ENCODE results near the gene TSNAX. TPM values are rescaled to one million over a fixed set of nuclear protein-coding genes. Genes with fewer than 3 reads are reported as not detected.

The TSNAX gene
- 10 to 100 TPM; 25.1 to 39.9 (median 28.9) TPM for total RNA-seq

GRCh38 chr1:231528172-231529029, at the start of gene TSNAX:
Gene TSNAX, plus strand, starts transcription at chr1:231528669. Its CDS starts 142 bp downstream, at chr1:231528811.
- peak within 1 kb of the TSS; percentile 53 for H3K4me3 ChIP-seq (ENCODE audit: low read depth, poor library complexity, severe bottlenecking)
- intact Hi-C loops (cut with DNase I; ENCODE audit: low total_unique reads) = no loop called here
- DNase-seq (ENCODE audit: low spot score in 2 of 2) = peak; percentile 85 to 98
- no peak for TF ChIP-seq POLR2A (IDR thresholded peaks at IDR 0.05)
- no peak for TF ChIP-seq CTCF (IDR thresholded peaks at IDR 0.05)
- 0 to 1% methylated on average over 61 of the region's 61 CpGs for WGBS, 2 donors

GRCh38 chr1:231478811-231479210, 49.7 kb upstream of the TSNAX start:
- intact Hi-C loops (cut with DNase I; ENCODE audit: low total_unique reads) = no loop called here
- no peak for TF ChIP-seq CTCF (IDR thresholded peaks at IDR 0.05)
- 94 to 96% methylated on average over 9 of the region's 9 CpGs for WGBS, 2 donors
- H3K4me3 ChIP-seq (ENCODE audit: low read depth, poor library complexity, severe bottlenecking) = no peak overlapping the region
- DNase-seq (ENCODE audit: low spot score in 2 of 2) = no peak

GRCh38 chr1:231480008-231480407, 48.5 kb upstream of the TSNAX start:
- TF ChIP-seq CTCF (IDR thresholded peaks at IDR 0.05) (no peak), POLR2A (IDR thresholded peaks at IDR 0.05) (no peak)
- intact Hi-C loops (cut with DNase I; ENCODE audit: low total_unique reads) = no loop called here
- WGBS, 2 donors = 98 to 99% methylated on average over 2 of the region's 2 CpGs
- no peak for DNase-seq (ENCODE audit: low spot score in 2 of 2)
- H3K4me3 ChIP-seq (ENCODE audit: low read depth, poor library complexity, severe bottlenecking) = no peak overlapping the region

GRCh38 chr1:231481289-231481688, 47.2 kb upstream of the TSNAX start:
- no peak for TF ChIP-seq CTCF (IDR thresholded peaks at IDR 0.05)
- no peak for TF ChIP-seq POLR2A (IDR thresholded peaks at IDR 0.05)
- WGBS, 2 donors = 87 to 91% methylated on average over 2 of the region's 2 CpGs
- H3K4me3 ChIP-seq (ENCODE audit: low read depth, poor library complexity, severe bottlenecking) = no peak overlapping the region
- intact Hi-C loops (cut with DNase I; ENCODE audit: low total_unique reads) = no loop called here
- no peak for DNase-seq (ENCODE audit: low spot score in 2 of 2)

GRCh38 chr1:231485029-231485784, 43.3 kb upstream of the TSNAX start:
- DNase-seq (ENCODE audit: low spot score in 2 of 2) = no peak
- H3K4me3 ChIP-seq (ENCODE audit: low read depth, poor library complexity, severe bottlenecking) = no peak overlapping the region
- intact Hi-C loops (cut with DNase I; ENCODE audit: low total_unique reads) = no loop called here
- 45 to 50% methylated on average over 6 of the region's 6 CpGs for WGBS, 2 donors
- TF ChIP-seq POLR2A (IDR thresholded peaks at IDR 0.05) = no peak
- TF ChIP-seq CTCF (IDR thresholded peaks at IDR 0.05) = no peak
